NCI-H146 treated with DMSO at 0.1 percent for 48 hours (cell line): ENCODE results near the gene PTCRA.
"Not testable (repeated sequence)": the region's sequence is repeated elsewhere in the genome, so short reads cannot be mapped to it uniquely, and the experiment has no call there.

ENCODE experiments used
- DNase-seq: peaks from one replicate; lab custom pipeline; 2025; ENCODE audit not compliant: unreplicated experiment; lab: John Stamatoyannopoulos, UW

The PTCRA gene

GRCh38 chr6:42915732-42916131, at the start of gene PTCRA:
PTCRA (plus strand) TSS chr6:42916053; CDS start chr6:42916070, 17 bp downstream.
- DNase-seq, result no peak

- no peak for DNase-seq
Measured at GRCh38 chr6:42870145-42870936, 45.5 kb upstream of the PTCRA start.

GRCh38 chr6:42871711-42872110, 44.1 kb upstream of the PTCRA start:
- no peak for DNase-seq

- DNase-seq, result no peak
Measured at GRCh38 chr6:42873313-42873712, 42.5 kb upstream of the PTCRA start.

GRCh38 chr6:42877695-42878094, 38.2 kb upstream of the PTCRA start:
- DNase-seq, result no peak

- DNase-seq, result peak; percentile 98
Measured at GRCh38 chr6:42879372-42880239, 36.2 kb upstream of the PTCRA start, which contains the start of gene RPL7L1. RPL7L1 (plus strand) TSS chr6:42879616; CDS start chr6:42879911, 295 bp downstream.

- not testable (repeated sequence) for DNase-seq
Measured at GRCh38 chr6:42880240-42880817, 35.5 kb upstream of the PTCRA start.

- not testable (repeated sequence) for DNase-seq
Measured at GRCh38 chr6:42880871-42881270, 35.0 kb upstream of the PTCRA start.

GRCh38 chr6:42885702-42886101, 30.2 kb upstream of the PTCRA start:
- no peak for DNase-seq

- DNase-seq, result not testable (repeated sequence)
Measured at GRCh38 chr6:42888201-42888600, 27.7 kb upstream of the PTCRA start.

- DNase-seq, result no peak
Measured at GRCh38 chr6:42889815-42890214, 26.0 kb upstream of the PTCRA start.

- DNase-seq, result peak; percentile 95
Measured at GRCh38 chr6:42890311-42891198, 25.3 kb upstream of the PTCRA start.

- no peak for DNase-seq
Measured at GRCh38 chr6:42891199-42891722, 24.6 kb upstream of the PTCRA start.

- not testable (repeated sequence) for DNase-seq
Measured at GRCh38 chr6:42894041-42894828, 21.6 kb upstream of the PTCRA start.

- DNase-seq, result no peak
Measured at GRCh38 chr6:42896178-42896719, 19.6 kb upstream of the PTCRA start.

GRCh38 chr6:42898891-42899361, 16.9 kb upstream of the PTCRA start:
- DNase-seq, result peak; percentile 66

- peak; percentile 45 for DNase-seq
Measured at GRCh38 chr6:42899871-42900270, 16.0 kb upstream of the PTCRA start.

GRCh38 chr6:42901538-42901957, 14.3 kb upstream of the PTCRA start:
- DNase-seq, result peak; percentile 90
